ENCODE data around the gene EML6.

DNA sequence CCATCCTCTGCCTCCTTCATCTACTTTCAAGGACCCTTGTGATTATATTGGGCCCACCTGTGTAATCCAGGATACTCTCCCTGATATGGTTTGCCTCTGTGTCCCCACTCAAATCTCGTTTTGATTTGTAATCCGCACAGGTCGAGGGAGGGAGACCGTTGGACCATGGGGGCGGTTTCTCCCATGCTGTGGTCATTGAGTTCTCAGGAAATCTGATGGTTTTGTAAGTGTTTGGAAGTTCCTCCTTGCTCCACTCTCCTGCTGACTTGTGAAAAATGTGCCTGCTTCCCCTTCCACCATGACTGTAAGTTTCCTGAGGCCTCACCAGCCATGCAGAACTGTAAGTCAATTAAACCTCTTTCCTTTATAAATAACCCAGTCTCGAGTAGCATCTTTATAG, 42.0 kb upstream of the EML6 start:
- TF ChIP-seq POLR2A (IDR thresholded peaks at IDR 0.05; ENCODE audit: low read length) = no peak
- TF ChIP-seq GATA1 (IDR thresholded peaks at IDR 0.05; ENCODE audit: low read depth, low read length) = no peak
